Measurements from ENCODE around the gene ITFG2.

Gene ITFG2

GRCh38 chr12:2825132-2825531 is 12.7 kb downstream of the ITFG2 start:
- no peak for TF ChIP-seq MAX (IDR thresholded peaks at IDR 0.05)
- TF ChIP-seq YY1 (IDR thresholded peaks at IDR 0.05; ENCODE audit: low read depth), result no peak
- no peak for TF ChIP-seq FOXM1 (IDR thresholded peaks at IDR 0.05; ENCODE audit: borderline replicate concordance, low read depth)
- no peak for TF ChIP-seq RAD21 (IDR thresholded peaks at IDR 0.05; ENCODE audit: low read depth)
- TF ChIP-seq TEAD4 (IDR thresholded peaks at IDR 0.05), result no peak
- TF ChIP-seq USF1 (IDR thresholded peaks at IDR 0.05), result no peak
- no peak for TF ChIP-seq REST (IDR thresholded peaks at IDR 0.05; ENCODE audit: low read depth)
- no peak for TF ChIP-seq CEBPB (IDR thresholded peaks at IDR 0.05)
- TF ChIP-seq ZBTB7A (IDR thresholded peaks at IDR 0.05; ENCODE audit: low read depth), result no peak
- no peak for TF ChIP-seq EP300 (IDR thresholded peaks at IDR 0.05; ENCODE audit: borderline replicate concordance)
- TF ChIP-seq EGR1 (IDR thresholded peaks at IDR 0.05), result no peak
- no peak for TF ChIP-seq CREB1 (IDR thresholded peaks at IDR 0.05; ENCODE audit: low read depth)
- TF ChIP-seq TCF12 (IDR thresholded peaks at IDR 0.05; ENCODE audit: low read depth), result no peak
- TF ChIP-seq NFIC (IDR thresholded peaks at IDR 0.05), result no peak
- no peak for TF ChIP-seq TAF1 (IDR thresholded peaks at IDR 0.05; ENCODE audit: low read depth)

GRCh38 chr12:2826036-2826435 is 13.6 kb downstream of the ITFG2 start:
- TF ChIP-seq TCF12 (IDR thresholded peaks at IDR 0.05; ENCODE audit: low read depth) (no peak), TEAD4 (IDR thresholded peaks at IDR 0.05) (no peak), EP300 (IDR thresholded peaks at IDR 0.05; ENCODE audit: borderline replicate concordance) (no peak), USF1 (IDR thresholded peaks at IDR 0.05) (no peak), REST (IDR thresholded peaks at IDR 0.05; ENCODE audit: low read depth) (no peak), NFIC (IDR thresholded peaks at IDR 0.05) (no peak), CREB1 (IDR thresholded peaks at IDR 0.05; ENCODE audit: low read depth) (no peak)

- TF ChIP-seq MAX (IDR thresholded peaks at IDR 0.05), result no peak
- TF ChIP-seq EGR1 (IDR thresholded peaks at IDR 0.05), result no peak
- TF ChIP-seq NFIC (IDR thresholded peaks at IDR 0.05), result no peak
- TF ChIP-seq RAD21 (IDR thresholded peaks at IDR 0.05; ENCODE audit: low read depth), result no peak
- TF ChIP-seq FOXM1 (IDR thresholded peaks at IDR 0.05; ENCODE audit: borderline replicate concordance, low read depth), result no peak
- TF ChIP-seq YY1 (IDR thresholded peaks at IDR 0.05; ENCODE audit: low read depth), result no peak
- TF ChIP-seq TEAD4 (IDR thresholded peaks at IDR 0.05), result no peak
- TF ChIP-seq USF1 (IDR thresholded peaks at IDR 0.05), result no peak
- TF ChIP-seq CREB1 (IDR thresholded peaks at IDR 0.05; ENCODE audit: low read depth), result no peak
- no peak for TF ChIP-seq CEBPB (IDR thresholded peaks at IDR 0.05)
- no peak for TF ChIP-seq TCF12 (IDR thresholded peaks at IDR 0.05; ENCODE audit: low read depth)
- TF ChIP-seq TAF1 (IDR thresholded peaks at IDR 0.05; ENCODE audit: low read depth), result no peak
- no peak for TF ChIP-seq ZBTB7A (IDR thresholded peaks at IDR 0.05; ENCODE audit: low read depth)
- TF ChIP-seq EP300 (IDR thresholded peaks at IDR 0.05; ENCODE audit: borderline replicate concordance), result no peak
- no peak for TF ChIP-seq REST (IDR thresholded peaks at IDR 0.05; ENCODE audit: low read depth)
Measured at GRCh38 chr12:2826721-2827515, 14.4 kb downstream of the ITFG2 start.

GRCh38 chr12:2829275-2829674 is 16.8 kb downstream of the ITFG2 start:
- no peak for TF ChIP-seq EGR1 (IDR thresholded peaks at IDR 0.05)
- no peak for TF ChIP-seq YY1 (IDR thresholded peaks at IDR 0.05; ENCODE audit: low read depth)
- no peak for TF ChIP-seq USF1 (IDR thresholded peaks at IDR 0.05)
- TF ChIP-seq CEBPB (IDR thresholded peaks at IDR 0.05), result no peak
- TF ChIP-seq RAD21 (IDR thresholded peaks at IDR 0.05; ENCODE audit: low read depth), result no peak
- TF ChIP-seq FOXM1 (IDR thresholded peaks at IDR 0.05; ENCODE audit: borderline replicate concordance, low read depth), result no peak
- no peak for TF ChIP-seq TAF1 (IDR thresholded peaks at IDR 0.05; ENCODE audit: low read depth)
- no peak for TF ChIP-seq REST (IDR thresholded peaks at IDR 0.05; ENCODE audit: low read depth)
- no peak for TF ChIP-seq TCF12 (IDR thresholded peaks at IDR 0.05; ENCODE audit: low read depth)
- TF ChIP-seq TEAD4 (IDR thresholded peaks at IDR 0.05), result no peak
- no peak for TF ChIP-seq CREB1 (IDR thresholded peaks at IDR 0.05; ENCODE audit: low read depth)
- TF ChIP-seq ZBTB7A (IDR thresholded peaks at IDR 0.05; ENCODE audit: low read depth), result no peak
- TF ChIP-seq MAX (IDR thresholded peaks at IDR 0.05), result no peak
- TF ChIP-seq EP300 (IDR thresholded peaks at IDR 0.05; ENCODE audit: borderline replicate concordance), result no peak
- no peak for TF ChIP-seq NFIC (IDR thresholded peaks at IDR 0.05)
